Peyer's patch (tissue), 4 donors: ENCODE results near the gene RGS3. TPM values are rescaled to one million over a fixed set of nuclear protein-coding genes. Genes with fewer than 3 reads are reported as not detected.

Experiments used
- DNase-seq, 3 donors: peaks; one replicate each; pipeline ENCODE4 v3.0.0-alpha.2; 2017 to 2019
- H3K27ac ChIP-seq, 4 donors: fragments of 200-600 bp; sonication (generic); one replicate each; pipeline ENCODE4 v1.5.1; 2016 to 2019
- H3K27me3 ChIP-seq, 2 donors: fragments of 200-600 bp; sonication (generic); one replicate each; pipeline ENCODE4 v1.5.1; 2019
- H3K36me3 ChIP-seq, 3 donors: fragments of 200-600 bp; sonication (generic); one replicate each; pipeline ENCODE4 v1.5.1; 2016 to 2019
- H3K4me1 ChIP-seq, 4 donors: fragments of 200-600 bp; sonication (generic); one replicate each; pipeline ENCODE4 v1.5.1; 2016 to 2019
- H3K4me3 ChIP-seq, 4 donors: fragments of 200-600 bp; sonication (generic); 1 replicate in 3 of 4; 2 replicates in 1 of 4; pipeline ENCODE4 v1.5.1; 2016 to 2019; ENCODE audit warnings: mild to moderate bottlenecking in 1 of 4
- H3K9me3 ChIP-seq, 4 donors: fragments of 200-600 bp; sonication (generic); one replicate each; pipeline ENCODE4 v1.5.1; 2016 to 2019; ENCODE audit warnings: mild to moderate bottlenecking in 1 of 4
- POLR2A ChIP-seq, 2 donors: fragments of 450-650 bp; IDR thresholded peaks; one replicate each; pipeline ENCODE4 v1.5.1; 2017; ENCODE audit warnings: antibody characterized with exemption in 2 of 2, mild to moderate bottlenecking in 2 of 2, moderate library complexity in 2 of 2
- total RNA-seq, 4 donors: library from RNA; depleted of rRNA; stranded (reverse); fragments of >200 nt; gene quantifications; one replicate each; pipeline ENCODE4 v1.1.0, GENCODE V29; 2016
- TF ChIP-seq, protein P1 (sequence below), 6 experiments: fragments of 450-650 bp in 4 of 6; fragments of 200-600 bp in 2 of 6; sonication (generic) in 1 of 6; IDR thresholded peaks; one replicate each; pipeline ENCODE4 v1.5.1; 2017 to 2019; ENCODE audit warnings: antibody characterized with exemption in 6 of 6, mild to moderate bottlenecking in 3 of 6, moderate library complexity in 1 of 6

The RGS3 gene
- total RNA-seq, 4 donors from 2014 or later = 55.3 to 113 (median 88.6) TPM

DNA sequence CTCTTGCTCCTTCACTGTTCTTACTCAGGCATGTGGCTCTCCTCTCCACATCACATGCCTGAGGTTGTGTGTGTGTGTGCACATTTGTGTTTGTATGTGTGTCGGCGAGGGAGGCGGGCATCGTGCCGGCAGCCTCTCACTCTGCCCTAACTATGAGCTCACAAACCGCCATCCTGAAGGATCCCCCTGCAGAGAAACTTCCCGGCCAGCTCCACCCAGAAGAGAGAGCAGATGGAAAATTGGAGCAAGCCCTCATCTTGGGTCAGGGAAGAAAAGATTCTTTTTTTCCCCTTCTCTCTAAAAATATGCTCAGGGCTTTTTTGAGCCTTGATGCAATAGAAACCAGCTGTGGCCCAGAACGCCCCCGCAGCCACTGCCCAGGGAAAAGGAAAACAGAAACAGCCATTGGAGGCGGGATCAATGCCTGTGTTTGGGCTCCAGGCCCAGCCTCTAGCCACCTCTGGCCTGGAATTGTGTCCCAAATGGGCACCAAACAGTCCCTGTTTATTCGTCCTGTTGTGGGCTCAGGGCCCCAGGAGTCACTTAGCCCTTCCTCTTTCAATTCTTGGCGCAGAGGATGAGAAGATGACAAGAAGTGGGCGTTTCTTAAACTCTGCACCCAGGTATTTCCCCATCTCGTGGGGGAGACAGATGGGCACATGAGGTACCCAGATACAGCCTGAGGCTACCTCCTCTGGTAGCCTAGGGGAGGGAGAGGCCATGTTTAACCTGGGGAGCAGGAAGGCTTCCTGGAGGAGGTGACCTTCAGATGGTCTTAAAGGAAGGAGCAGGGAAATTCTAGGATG, 151.5 kb downstream of the RGS3 start:
- TF ChIP-seq, protein P1, sequence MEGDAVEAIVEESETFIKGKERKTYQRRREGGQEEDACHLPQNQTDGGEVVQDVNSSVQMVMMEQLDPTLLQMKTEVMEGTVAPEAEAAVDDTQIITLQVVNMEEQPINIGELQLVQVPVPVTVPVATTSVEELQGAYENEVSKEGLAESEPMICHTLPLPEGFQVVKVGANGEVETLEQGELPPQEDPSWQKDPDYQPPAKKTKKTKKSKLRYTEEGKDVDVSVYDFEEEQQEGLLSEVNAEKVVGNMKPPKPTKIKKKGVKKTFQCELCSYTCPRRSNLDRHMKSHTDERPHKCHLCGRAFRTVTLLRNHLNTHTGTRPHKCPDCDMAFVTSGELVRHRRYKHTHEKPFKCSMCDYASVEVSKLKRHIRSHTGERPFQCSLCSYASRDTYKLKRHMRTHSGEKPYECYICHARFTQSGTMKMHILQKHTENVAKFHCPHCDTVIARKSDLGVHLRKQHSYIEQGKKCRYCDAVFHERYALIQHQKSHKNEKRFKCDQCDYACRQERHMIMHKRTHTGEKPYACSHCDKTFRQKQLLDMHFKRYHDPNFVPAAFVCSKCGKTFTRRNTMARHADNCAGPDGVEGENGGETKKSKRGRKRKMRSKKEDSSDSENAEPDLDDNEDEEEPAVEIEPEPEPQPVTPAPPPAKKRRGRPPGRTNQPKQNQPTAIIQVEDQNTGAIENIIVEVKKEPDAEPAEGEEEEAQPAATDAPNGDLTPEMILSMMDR (IDR thresholded peaks at IDR 0.05) = no peak
- TF ChIP-seq POLR2A (IDR thresholded peaks at IDR 0.05) = no peak
- Histone ChIP-seq H3K4me1 (peaks cover 0 to 3% (median 0%) of the 10 kb centered on the region in 4 donors), H3K27me3 (no peaks in the 10 kb centered on the region), H3K36me3 (no peaks in the 10 kb centered on the region), H3K27ac (peak overlapping the region; percentile 17 to 71 (median 42)), H3K9me3 (no peaks in the 10 kb centered on the region), H3K4me3 (no peak overlapping the region)
- peak in 1 of 3 donors; percentile 28 for DNase-seq

- DNase-seq = peak in 1 of 3 donors; percentile 45
- no peaks in the 10 kb centered on the region for H3K36me3 ChIP-seq
- TF ChIP-seq, protein P1 (IDR thresholded peaks at IDR 0.05) = no peak
- no peak for TF ChIP-seq POLR2A (IDR thresholded peaks at IDR 0.05)
- peaks cover 0 to 14% (median 0%) of the 10 kb centered on the region in 4 donors for H3K4me1 ChIP-seq
- H3K4me3 ChIP-seq = no peak overlapping the region
- H3K27me3 ChIP-seq = no peaks in the 10 kb centered on the region
- H3K9me3 ChIP-seq = no peaks in the 10 kb centered on the region
- H3K27ac ChIP-seq = peak overlapping the region in 1 of 4 donors; percentile 71
Measured at GRCh38 chr9:113616116-113616515, 152.6 kb downstream of the RGS3 start.

GRCh38 chr9:113616621-113617496, 153.3 kb downstream of the RGS3 start:
- Histone ChIP-seq H3K27me3 (no peaks in the 10 kb centered on the region), H3K9me3 (no peaks in the 10 kb centered on the region), H3K4me1 (peaks cover 0 to 14% (median 0%) of the 10 kb centered on the region in 4 donors), H3K27ac (peak overlapping the region in 1 of 4 donors; percentile 71), H3K4me3 (no peak overlapping the region), H3K36me3 (no peaks in the 10 kb centered on the region)
- TF ChIP-seq, protein P1 (IDR thresholded peaks at IDR 0.05) = no peak
- TF ChIP-seq POLR2A (IDR thresholded peaks at IDR 0.05) = no peak
- peak in 2 of 3 donors; percentile 27 to 39 for DNase-seq

DNA sequence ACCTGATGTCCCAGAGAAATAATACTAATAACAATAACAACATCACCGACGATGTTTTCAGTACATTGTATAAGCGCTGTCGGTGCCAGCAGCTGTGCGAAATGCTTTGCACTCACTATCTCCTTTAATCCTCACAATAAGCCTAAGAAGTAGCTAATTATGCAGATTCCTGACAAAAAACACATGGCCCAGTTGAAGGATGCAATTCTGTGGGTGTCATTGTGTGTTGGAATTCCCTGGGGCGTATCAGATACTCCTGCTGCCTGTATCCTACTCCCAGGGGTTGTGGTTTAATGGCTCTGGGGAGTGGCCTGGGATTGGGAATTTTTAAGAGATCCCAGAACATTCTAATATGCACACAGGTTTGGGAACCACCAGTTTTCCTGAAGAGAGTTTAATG, 154.0 kb downstream of the RGS3 start:
- Histone ChIP-seq H3K36me3 (no peaks in the 10 kb centered on the region), H3K27me3 (no peaks in the 10 kb centered on the region), H3K9me3 (no peaks in the 10 kb centered on the region), H3K4me1 (peaks cover 0 to 14% (median 0%) of the 10 kb centered on the region in 4 donors), H3K27ac (no peak overlapping the region), H3K4me3 (no peak overlapping the region)
- no peak for DNase-seq
- TF ChIP-seq, protein P1 (IDR thresholded peaks at IDR 0.05) = no peak
- TF ChIP-seq POLR2A (IDR thresholded peaks at IDR 0.05) = no peak

DNA sequence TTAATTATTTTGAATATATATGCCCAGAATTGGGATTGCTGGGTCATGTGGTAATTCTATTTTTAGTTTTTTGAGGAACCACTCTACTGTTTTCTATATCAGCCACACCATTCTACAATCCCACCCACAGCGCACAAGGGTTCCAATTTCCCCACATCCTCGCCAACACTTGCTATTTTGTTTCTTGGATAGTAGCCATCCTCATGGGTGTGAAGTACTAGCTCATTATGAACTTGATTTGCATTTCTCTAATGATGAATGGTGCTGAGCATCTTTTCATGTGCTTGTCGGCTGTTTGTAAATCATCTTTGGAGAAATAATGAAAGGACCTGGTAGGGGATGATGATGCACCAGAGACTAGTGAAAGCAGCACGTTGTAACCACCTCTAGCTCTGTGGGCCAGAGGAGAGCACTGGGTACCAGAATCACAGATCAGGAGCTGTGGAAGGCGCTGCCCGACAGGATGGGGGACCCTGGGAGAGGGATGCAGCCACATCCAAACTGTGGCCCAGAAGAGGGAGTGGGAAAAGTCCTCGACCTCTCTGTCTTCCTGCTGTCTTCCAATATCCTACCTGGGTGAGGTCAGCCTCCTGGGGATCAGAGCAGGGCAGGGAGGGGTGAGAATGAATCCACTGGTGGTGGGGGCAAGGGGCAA, 155.4 kb downstream of the RGS3 start:
- no peaks in the 10 kb centered on the region for H3K27me3 ChIP-seq
- no peak overlapping the region for H3K4me3 ChIP-seq
- H3K27ac ChIP-seq = peak overlapping the region in 1 of 4 donors; percentile 2
- H3K9me3 ChIP-seq = no peaks in the 10 kb centered on the region
- H3K36me3 ChIP-seq = no peaks in the 10 kb centered on the region
- peaks cover 0 to 14% (median 0%) of the 10 kb centered on the region in 4 donors for H3K4me1 ChIP-seq
- TF ChIP-seq POLR2A (IDR thresholded peaks at IDR 0.05) = no peak
- TF ChIP-seq, protein P1 (IDR thresholded peaks at IDR 0.05) = no peak
- peak in 2 of 3 donors; percentile 7 to 15 for DNase-seq
